Ovary (tissue), 3 donors: ENCODE results near the gene TAAR8.

Experiments
- CTCF ChIP-seq, 3 donors: fragments of 450-650 bp in 2 of 3; fragments of 200-600 bp in 1 of 3; IDR thresholded peaks; one replicate each; pipeline versions ENCODE4 v1.5.1 to v1.8.0; 2016 to 2022; ENCODE audit warnings: antibody characterized with exemption in 3 of 3, mild to moderate bottlenecking in 1 of 3
- POLR2A ChIP-seq: fragments of 450-650 bp; IDR thresholded peaks from one replicate; pipeline ENCODE4 v1.6.1; 2017; ENCODE audit warnings: antibody characterized with exemption, mild to moderate bottlenecking, moderate library complexity
- donor health status: DM: no; HTN: no; CAD: no.

- no peak for TF ChIP-seq CTCF (IDR thresholded peaks at IDR 0.05)
- no peak for TF ChIP-seq POLR2A
Measured at GRCh38 chr6:132596201-132596600, 43.7 kb downstream of the TAAR8 start.
